ENCODE data around the gene C20orf144.

C20orf144 gene

GRCh38 chr20:33649201-33649681 lies 12.9 kb upstream of the C20orf144 start:
- FAIRE-seq (no peak), DNase-seq (ENCODE audit: low spot score) (no peak)

DNA sequence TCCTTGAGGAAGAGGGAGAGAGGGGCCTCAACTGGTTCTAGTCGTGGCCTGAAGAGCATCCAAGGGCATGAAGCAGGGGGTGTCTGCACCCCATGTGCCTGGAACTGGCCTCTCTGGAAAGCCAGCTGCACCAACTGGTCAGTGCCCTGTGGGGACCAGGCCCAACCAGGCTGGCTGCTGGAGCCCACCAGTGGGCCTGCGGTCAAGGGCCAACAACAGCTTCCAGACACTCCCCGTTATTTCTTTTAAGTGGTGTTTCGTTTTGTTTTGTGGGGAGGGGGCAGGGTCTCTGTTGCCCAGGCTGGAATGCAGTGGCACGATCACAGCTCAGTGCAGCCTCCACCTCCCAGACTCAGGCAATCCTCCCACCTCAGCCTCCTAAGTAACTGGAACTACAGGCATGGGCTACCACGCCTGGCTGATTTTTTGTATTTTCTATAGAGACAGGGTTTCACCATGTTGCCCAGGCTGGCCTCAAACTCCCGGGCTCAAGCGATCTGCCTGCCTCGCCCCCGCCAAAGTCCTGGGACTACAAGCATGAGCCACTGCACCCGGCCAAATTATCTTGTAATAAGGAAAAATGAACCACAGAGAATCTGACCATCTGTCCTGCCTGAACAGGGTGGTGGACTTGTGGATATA lies 11.9 kb upstream of the C20orf144 start:
- FAIRE-seq (no peak), DNase-seq (ENCODE audit: low spot score) (no peak)

DNA sequence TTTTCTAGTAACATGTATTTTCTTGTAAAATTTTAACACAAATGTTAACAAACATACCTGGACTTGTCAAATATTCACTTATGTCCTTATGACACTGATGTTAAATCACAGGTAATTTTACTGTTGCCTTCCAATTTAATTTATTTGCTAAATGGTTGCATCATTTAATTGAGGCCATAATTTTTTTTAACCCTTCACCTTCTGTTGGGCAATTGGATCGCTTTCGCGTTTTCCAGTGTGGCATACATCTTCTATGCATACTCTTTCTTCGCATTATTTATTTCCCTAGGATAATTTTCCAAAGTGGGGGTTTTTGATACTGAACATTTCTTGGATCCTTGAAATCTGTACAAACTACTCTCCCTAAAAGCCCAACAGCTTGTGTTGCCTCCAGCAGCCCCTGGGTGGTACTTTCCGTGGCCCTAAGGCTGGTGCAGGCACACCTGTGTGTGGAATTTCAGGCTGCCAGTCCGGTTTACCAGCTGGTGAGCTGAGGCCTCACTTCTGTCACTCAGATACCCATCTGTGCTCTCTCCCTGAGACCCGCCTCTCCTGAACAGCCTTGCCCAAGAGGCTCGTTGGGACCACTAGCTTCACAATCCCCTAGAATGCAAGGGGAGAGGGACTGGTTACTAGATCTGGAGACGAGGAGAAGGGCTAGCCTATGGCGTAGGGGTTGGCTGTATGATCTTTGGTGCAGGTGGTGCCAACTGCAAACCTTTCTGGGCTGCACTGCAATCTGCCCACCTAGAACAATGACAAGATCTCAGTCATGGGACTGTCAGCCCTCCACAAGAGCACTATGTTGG lies 11.2 kb upstream of the C20orf144 start:
- no peak for DNase-seq (ENCODE audit: low spot score)
- no peak for FAIRE-seq

GRCh38 chr20:33651562-33652048 lies 10.5 kb upstream of the C20orf144 start:
- FAIRE-seq (no peak), DNase-seq (ENCODE audit: low spot score) (no peak)

- DNase-seq (ENCODE audit: low spot score) (peak; percentile 81), FAIRE-seq (no peak)
These were observed 8.8 kb upstream of the C20orf144 start for GRCh38 chr20:33653218-33653899.

DNA sequence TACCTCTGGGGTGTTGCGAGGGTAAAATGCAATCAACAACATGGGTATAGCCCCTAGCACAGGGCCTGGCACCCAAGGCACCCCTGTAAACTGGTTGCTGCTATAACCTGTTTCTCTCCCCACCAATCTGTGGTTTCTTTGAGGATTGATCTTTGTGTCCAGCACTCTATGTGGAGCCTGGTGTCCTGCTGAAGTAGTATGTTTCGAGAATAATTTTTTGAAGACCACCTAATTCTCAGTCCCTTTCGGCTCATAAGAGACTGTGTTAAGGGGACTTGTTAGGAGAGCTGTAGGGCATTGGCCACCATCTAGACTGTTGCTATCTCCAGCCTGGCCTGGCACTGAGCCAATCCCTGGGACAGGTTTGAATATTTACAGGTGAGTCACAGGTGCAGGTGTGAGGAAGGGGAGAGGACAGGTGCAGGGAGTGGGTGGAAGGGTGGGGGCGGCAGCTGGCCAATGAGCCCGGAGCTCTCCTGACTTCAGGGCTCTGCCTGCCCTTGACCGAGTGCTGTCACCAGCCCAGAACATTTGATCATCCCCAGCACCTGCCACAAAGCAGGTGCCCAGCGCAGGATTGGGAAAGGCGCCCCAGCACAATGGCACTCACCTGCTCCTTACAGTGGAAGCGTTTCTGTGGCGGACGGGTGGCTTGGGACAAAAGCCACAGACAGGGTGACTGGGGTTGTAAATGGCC lies 8.1 kb upstream of the C20orf144 start:
- FAIRE-seq (no peak), DNase-seq (ENCODE audit: low spot score) (no peak)

- FAIRE-seq (no peak), DNase-seq (ENCODE audit: low spot score) (no peak)
These were observed 7.4 kb upstream of the C20orf144 start for GRCh38 chr20:33654680-33655161.

DNA sequence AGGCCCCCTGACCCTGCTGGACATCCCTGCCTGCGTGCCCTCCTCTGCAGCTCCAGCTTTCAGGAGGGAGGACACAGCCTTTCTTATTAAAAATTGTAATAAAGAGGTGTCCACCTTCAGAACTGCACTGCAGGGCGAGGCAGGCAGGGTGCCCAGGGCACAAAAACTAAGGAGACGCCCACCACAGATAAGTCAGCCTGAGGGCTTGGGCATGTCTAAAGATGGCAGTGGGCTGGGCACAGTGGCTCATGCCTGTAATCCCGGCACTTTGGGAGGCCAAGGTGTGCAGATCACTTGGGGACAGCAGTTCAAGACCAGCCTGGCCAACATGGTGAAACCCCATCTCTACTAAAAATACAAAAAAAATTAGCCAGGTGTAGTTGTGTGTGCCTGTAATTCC lies 7.0 kb upstream of the C20orf144 start:
- DNase-seq (ENCODE audit: low spot score) (no peak), FAIRE-seq (no peak)

GRCh38 chr20:33656010-33656782 lies 5.9 kb upstream of the C20orf144 start:
- FAIRE-seq: no peak
- no peak for DNase-seq (ENCODE audit: low spot score)

GRCh38 chr20:33656783-33657703 lies 5.1 kb upstream of the C20orf144 start:
- FAIRE-seq (no peak), DNase-seq (ENCODE audit: low spot score) (no peak)

- DNase-seq (ENCODE audit: low spot score) (no peak), FAIRE-seq (no peak)
These were observed 4.4 kb upstream of the C20orf144 start for GRCh38 chr20:33657704-33658095.

DNA sequence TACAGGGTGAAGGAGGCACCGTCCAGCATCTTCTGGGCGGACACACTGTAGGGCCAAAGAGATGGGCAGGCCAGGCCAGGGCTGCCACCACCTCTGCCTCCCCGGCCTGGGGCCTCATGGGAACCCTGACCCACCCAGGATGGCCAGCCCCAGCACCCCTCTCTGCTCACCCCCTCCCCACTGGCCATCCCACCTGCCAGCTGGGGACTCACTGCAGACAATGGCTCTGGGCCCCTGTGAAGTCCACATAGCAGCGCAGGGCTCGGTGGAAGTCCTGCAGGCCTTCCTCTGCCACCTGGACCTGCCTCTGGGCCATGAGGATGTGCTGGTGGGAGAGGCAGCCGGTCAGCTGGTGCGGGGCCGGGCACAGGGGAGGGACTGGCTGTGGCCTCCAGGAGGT lies 3.6 kb upstream of the C20orf144 start:
- DNase-seq (ENCODE audit: low spot score) (no peak), FAIRE-seq (no peak)

- DNase-seq (ENCODE audit: low spot score): no peak
- FAIRE-seq: peak; percentile 30
These were observed 3.2 kb upstream of the C20orf144 start for GRCh38 chr20:33658929-33659328.

DNA sequence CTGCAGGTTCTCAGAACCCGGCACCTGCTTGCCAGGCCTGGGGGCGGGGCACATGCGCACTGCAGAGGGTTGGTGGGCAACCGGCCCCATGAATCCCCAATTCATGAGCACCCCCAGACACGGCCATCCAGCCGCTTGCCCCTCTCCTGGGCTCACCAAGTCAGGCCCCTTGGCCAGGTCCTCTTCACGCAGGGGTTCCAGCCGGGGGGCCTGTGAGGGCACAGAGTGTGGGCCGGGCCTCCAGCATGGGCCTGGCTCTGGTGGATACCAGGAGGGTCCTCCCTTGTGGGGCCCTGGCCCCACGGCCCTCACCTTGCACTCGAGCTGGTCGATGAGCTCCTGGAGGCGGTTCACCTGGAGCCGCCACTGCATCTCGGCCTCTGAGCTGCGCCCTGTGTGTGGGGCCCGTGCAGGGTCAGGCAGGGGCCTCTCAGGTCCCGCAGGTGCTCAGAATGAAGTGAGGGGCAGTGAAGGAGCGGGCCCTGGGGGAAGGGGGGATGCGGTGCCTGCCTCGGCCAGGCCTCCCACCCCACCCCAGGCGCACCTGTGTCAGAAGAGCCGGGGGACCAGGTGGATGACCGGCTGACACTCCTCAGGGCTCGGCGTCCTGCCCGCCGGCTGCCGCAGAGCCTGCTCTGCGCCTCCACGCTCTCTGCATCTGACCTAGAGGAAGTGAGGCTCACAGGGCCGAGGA lies 2.6 kb upstream of the C20orf144 start:
- no peak for DNase-seq (ENCODE audit: low spot score)
- FAIRE-seq: no peak

- no peak for DNase-seq (ENCODE audit: low spot score)
- FAIRE-seq: no peak
These were observed 2.0 kb upstream of the C20orf144 start for GRCh38 chr20:33660035-33660684.

DNA sequence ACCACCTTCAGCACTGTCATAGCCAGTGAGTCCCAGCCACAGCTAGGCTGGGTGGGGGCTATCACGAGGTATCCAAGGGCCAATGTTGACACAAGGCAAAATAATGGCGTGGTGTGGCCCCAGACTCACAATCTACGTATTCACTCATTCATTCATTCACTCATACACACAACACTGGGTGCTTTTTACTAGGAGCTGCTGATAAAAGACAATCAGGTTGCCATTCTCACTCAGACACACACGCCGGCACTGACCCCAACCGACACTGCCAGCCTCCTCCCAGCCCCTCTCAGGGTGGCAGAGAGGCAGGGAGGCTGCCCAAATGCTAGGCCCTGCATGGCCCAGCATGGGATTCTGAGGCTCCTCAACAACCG lies 1.5 kb upstream of the C20orf144 start:
- DNase-seq (ENCODE audit: low spot score) (no peak), FAIRE-seq (no peak)

DNA sequence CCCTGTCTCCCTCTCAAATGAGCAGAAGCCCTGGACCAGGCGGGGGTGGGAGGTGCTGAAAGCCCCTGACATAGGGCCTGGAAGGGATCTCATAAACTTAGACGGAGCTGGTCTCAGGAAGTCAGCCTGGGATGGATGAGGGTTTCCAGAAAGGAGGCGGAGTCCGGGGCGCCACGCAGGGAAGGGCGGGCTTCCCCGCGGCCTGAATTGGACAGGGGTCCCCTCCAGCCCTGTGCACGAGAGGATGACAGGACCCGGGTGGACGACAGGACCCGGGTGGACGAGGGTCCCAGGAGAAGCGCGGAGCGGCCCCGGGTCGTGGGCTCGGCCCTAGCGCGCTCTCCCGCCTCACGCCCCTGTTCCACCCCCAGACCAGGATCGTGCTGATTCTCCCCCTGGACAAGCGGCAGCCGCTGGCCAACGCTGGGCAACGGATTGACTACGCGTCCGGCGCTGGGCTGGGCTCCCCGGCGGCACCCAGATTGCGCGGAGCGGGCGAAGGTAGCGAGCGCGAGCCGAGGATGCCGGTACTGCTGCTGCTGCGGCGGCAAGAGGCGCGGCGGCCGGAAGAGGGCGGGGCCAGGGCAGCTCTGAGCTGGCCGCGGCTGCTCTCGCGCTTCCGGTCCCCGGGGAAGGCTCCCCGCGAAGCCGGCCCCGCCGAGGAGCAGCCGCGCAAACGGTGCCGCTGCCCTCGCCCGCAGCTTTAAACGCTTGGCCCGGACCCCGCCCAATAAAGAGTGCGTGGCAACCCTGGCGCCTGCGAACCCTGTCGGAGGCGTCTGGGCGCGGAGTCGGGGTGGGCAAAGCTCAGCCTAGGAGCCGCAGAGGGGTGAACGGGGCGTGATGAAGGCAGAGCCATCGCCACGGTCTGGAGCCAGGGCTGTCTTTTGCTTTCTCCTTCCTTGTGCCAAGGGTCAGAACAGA lies 1.3 kb downstream of the C20orf144 start:
- peak; percentile 96 for DNase-seq (ENCODE audit: low spot score)
- FAIRE-seq: no peak

Measured in urothelium cell line (cell line).